ENCODE results near the gene INTS11.

The INTS11 gene

GRCh38 chr1:1298861-1299685 is 25.4 kb downstream of the INTS11 start:
- DNase-seq: no peak

GRCh38 chr1:1297802-1298424 is 26.5 kb downstream of the INTS11 start:
- no peak for DNase-seq

GRCh38 chr1:1296070-1297061 is 28.1 kb downstream of the INTS11 start:
- no peak for DNase-seq

- DNase-seq: no peak
Observed at GRCh38 chr1:1295154-1295923, 29.1 kb downstream of the INTS11 start.

- DNase-seq: no peak
Observed at GRCh38 chr1:1294250-1294890, 30.1 kb downstream of the INTS11 start.

GRCh38 chr1:1293263-1294249 is 30.9 kb downstream of the INTS11 start:
- DNase-seq: no peak

GRCh38 chr1:1292851-1293250 is 31.6 kb downstream of the INTS11 start:
- DNase-seq: no peak

- DNase-seq: no peak
Observed at GRCh38 chr1:1292442-1292779, 32.0 kb downstream of the INTS11 start.

GRCh38 chr1:1291548-1292441 is 32.7 kb downstream of the INTS11 start:
- no peak for DNase-seq

GRCh38 chr1:1291023-1291528 is 33.4 kb downstream of the INTS11 start:
- no peak for DNase-seq

- DNase-seq: no peak
Observed at GRCh38 chr1:1290238-1290731, 34.2 kb downstream of the INTS11 start.

- DNase-seq: no peak
Observed at GRCh38 chr1:1287288-1288110, 37.0 kb downstream of the INTS11 start.

- DNase-seq: no peak
Observed at GRCh38 chr1:1286313-1287261, 37.9 kb downstream of the INTS11 start.

- DNase-seq: no peak
Observed at GRCh38 chr1:1285611-1286311, 38.7 kb downstream of the INTS11 start.

- no peak for DNase-seq
Observed at GRCh38 chr1:1285102-1285571, 39.3 kb downstream of the INTS11 start.

Data from NCI-H2107 (cell line).